ENCODE data around the gene CYP3A4. TPM values are rescaled to one million over a fixed set of nuclear protein-coding genes. Genes with fewer than 3 reads are reported as not detected.
"Not testable (repeated sequence)": the region's sequence is repeated elsewhere in the genome, so short reads cannot be mapped to it uniquely, and the experiment has no call there.

The CYP3A4 gene
- total RNA-seq, 2 donors from 2014 or later, result not detected

- Histone ChIP-seq H3K4me3 (no peak overlapping the region), H3K27ac (no peak overlapping the region), H3K36me3 (no peaks in the 10 kb centered on the region), H3K4me1 (ENCODE audit: control insufficient read depth in 1 of 2, low read depth in 2 of 2) (peaks cover 4 to 14% of the 10 kb centered on the region in 2 donors), H3K9me3 (no peaks in the 10 kb centered on the region), H3K27me3 (replicated peaks; ENCODE audit: insufficient read depth) (no peaks in the 10 kb centered on the region)
- no peak for DNase-seq (ENCODE audit: low spot score)
- TF ChIP-seq CTCF (IDR thresholded peaks at IDR 0.05), result no peak
- ATAC-seq (ENCODE audit: insufficient number of reproducible peaks, low FRiP score, low read depth), result no peak
These were observed 17.4 kb downstream of the CYP3A4 start for GRCh38 chr7:99766484-99767099.

- ATAC-seq (ENCODE audit: insufficient number of reproducible peaks, low FRiP score, low read depth) (no peak), DNase-seq (ENCODE audit: low spot score) (no peak)
- Histone ChIP-seq H3K4me1 (ENCODE audit: control insufficient read depth in 1 of 2, low read depth in 2 of 2) (peaks cover 4 to 14% of the 10 kb centered on the region in 2 donors), H3K9me3 (no peaks in the 10 kb centered on the region), H3K36me3 (no peaks in the 10 kb centered on the region), H3K27ac (no peak overlapping the region), H3K27me3 (replicated peaks; ENCODE audit: insufficient read depth) (no peaks in the 10 kb centered on the region), H3K4me3 (no peak overlapping the region)
- no peak for TF ChIP-seq CTCF (IDR thresholded peaks at IDR 0.05)
These were observed 19.5 kb downstream of the CYP3A4 start for GRCh38 chr7:99764478-99764877.

DNA sequence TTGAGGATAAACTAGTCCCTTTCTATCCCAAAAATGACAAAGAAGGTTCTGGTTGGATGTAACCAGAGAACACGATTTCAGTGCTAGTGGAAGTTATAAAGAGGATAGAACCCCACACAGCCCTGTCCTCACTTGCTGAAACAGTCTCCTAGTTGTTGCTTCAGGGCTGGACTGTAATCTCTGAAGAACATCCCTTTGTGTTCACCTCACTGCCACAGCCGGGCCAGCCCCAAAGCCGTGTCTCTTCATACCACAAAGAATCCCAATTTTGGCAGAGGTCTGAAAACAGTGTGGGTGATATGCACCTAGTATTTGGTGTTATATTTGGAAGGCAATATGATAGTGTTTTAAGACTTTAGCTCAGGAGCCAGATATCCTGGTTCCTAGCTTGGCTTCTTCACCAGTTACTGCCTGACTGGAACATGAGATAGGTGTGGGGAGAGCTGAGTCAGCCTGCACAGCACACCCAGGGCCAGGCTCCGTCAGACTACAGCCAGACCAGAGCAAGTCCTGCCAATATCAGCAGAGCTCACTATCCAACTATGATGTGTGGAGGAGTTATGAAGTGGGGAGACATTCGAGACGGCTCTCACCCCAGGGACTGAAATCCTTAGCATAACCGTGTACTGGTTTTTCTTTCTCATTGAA lies 21.2 kb downstream of the CYP3A4 start:
- Histone ChIP-seq H3K27me3 (replicated peaks; ENCODE audit: insufficient read depth) (no peaks in the 10 kb centered on the region), H3K27ac (no peak overlapping the region), H3K9me3 (no peaks in the 10 kb centered on the region), H3K4me3 (no peak overlapping the region), H3K4me1 (ENCODE audit: control insufficient read depth in 1 of 2, low read depth in 2 of 2) (peaks cover 4 to 14% of the 10 kb centered on the region in 2 donors), H3K36me3 (no peaks in the 10 kb centered on the region)
- ATAC-seq (ENCODE audit: insufficient number of reproducible peaks, low FRiP score, low read depth), result peak; percentile 24
- no peak for TF ChIP-seq CTCF (IDR thresholded peaks at IDR 0.05)
- peak; percentile 3 for DNase-seq (ENCODE audit: low spot score)

GRCh38 chr7:99755085-99755484 lies 28.9 kb downstream of the CYP3A4 start:
- DNase-seq (ENCODE audit: low spot score) (no peak), ATAC-seq (ENCODE audit: insufficient number of reproducible peaks, low FRiP score, low read depth) (no peak)
- Histone ChIP-seq H3K4me3 (no peak overlapping the region), H3K4me1 (ENCODE audit: control insufficient read depth in 1 of 2, low read depth in 2 of 2) (no peaks in the 10 kb centered on the region), H3K27ac (no peak overlapping the region), H3K36me3 (no peaks in the 10 kb centered on the region), H3K9me3 (no peaks in the 10 kb centered on the region), H3K27me3 (replicated peaks; ENCODE audit: insufficient read depth) (no peaks in the 10 kb centered on the region)
- TF ChIP-seq CTCF (IDR thresholded peaks at IDR 0.05), result no peak

GRCh38 chr7:99752356-99752755 lies 31.6 kb downstream of the CYP3A4 start:
- DNase-seq (ENCODE audit: low spot score) (no peak), ATAC-seq (ENCODE audit: insufficient number of reproducible peaks, low FRiP score, low read depth) (no peak)
- Histone ChIP-seq H3K27ac (no peak overlapping the region), H3K27me3 (replicated peaks; ENCODE audit: insufficient read depth) (no peaks in the 10 kb centered on the region), H3K4me3 (no peak overlapping the region), H3K9me3 (no peaks in the 10 kb centered on the region), H3K36me3 (no peaks in the 10 kb centered on the region), H3K4me1 (ENCODE audit: control insufficient read depth in 1 of 2, low read depth in 2 of 2) (no peaks in the 10 kb centered on the region)
- no peak for TF ChIP-seq CTCF (IDR thresholded peaks at IDR 0.05)

DNA sequence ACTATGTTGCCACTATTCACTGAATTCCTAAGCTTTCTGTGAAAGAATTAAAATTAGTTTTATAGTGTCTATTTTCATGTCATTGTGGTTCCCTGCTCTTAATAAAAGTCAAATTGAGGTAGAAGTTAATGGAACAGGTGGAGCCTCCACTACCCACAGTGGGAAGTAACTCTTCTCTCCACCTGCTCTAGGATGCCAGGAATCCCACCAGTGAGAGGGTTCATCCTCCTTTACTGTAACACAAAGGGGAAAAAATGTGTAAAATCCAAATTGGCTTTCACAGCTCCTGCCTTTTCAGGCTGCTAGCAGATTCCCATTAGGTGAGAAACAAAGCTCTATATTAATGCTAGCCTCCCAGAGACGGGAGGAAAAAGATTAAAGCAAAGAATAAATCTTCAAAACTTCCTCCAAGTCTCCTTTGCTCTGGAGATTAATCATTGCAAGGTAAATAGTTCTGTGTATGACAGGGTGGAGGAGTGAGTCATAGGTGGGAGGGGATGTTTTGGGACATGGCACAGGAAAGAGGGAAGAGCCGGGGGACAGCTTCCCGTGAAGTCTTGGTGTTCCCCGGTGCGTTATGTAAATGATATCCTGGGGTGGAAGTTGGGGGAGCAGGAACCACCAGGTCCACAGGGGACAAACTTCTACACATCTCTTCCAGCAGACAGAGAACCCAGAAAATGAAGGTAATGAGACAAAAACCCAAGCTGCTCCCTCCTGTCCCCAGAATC lies 32.5 kb downstream of the CYP3A4 start:
- H3K27ac ChIP-seq; H3K9me3 ChIP-seq; ATAC-seq (ENCODE audit: insufficient number of reproducible peaks, low FRiP score, low read depth); H3K4me3 ChIP-seq; H3K27me3 ChIP-seq (replicated peaks; ENCODE audit: insufficient read depth); H3K4me1 ChIP-seq (ENCODE audit: control insufficient read depth in 1 of 2, low read depth in 2 of 2); DNase-seq (ENCODE audit: low spot score); H3K36me3 ChIP-seq: not testable (repeated sequence)

Data from thoracic aorta (tissue), 2 donors.